GM23338 (cell line): ENCODE measurements around the gene GALR2. TPM values are rescaled to one million over a fixed set of nuclear protein-coding genes. Genes with fewer than 3 reads are reported as not detected.

Source experiments
- ATAC-seq: fragments of 200-7000 bp; cut with Tn5 transposase; 3 replicates; pipeline ENCODE4 v1.9.1; 2020
- DNase-seq: peaks from one replicate; pipeline ENCODE4 v3.0.0-alpha.2; 2015; ENCODE audit warnings: low spot score
- H2AFZ ChIP-seq: fragments of 200-600 bp; sonication (generic); 2 replicates; pipeline ENCODE4 v1.8.0; 2016; ENCODE audit warnings: antibody characterized with exemption, mild to moderate bottlenecking, moderate library complexity
- H3F3A ChIP-seq: fragments of 200-600 bp; sonication (generic); replicated peaks from 2 replicates; pipeline ENCODE4 v1.8.0; 2017; ENCODE audit warnings: antibody characterized with exemption, mixed run types, low read depth
- H3K27ac ChIP-seq: fragments of 200-600 bp; sonication (generic); 2 replicates; pipeline ENCODE4 v1.6.1; 2016; ENCODE audit warnings: low read depth
- H3K27me3 ChIP-seq: fragments of 200-600 bp; sonication (generic); 2 replicates; pipeline ENCODE4 v1.8.0; 2016; ENCODE audit warnings: mild to moderate bottlenecking, mixed run types, moderate library complexity; ENCODE audit not compliant: insufficient read depth
- H3K36me3 ChIP-seq: fragments of 200-600 bp; sonication (generic); 2 replicates; pipeline ENCODE4 v1.8.0; 2016; ENCODE audit warnings: mild to moderate bottlenecking; ENCODE audit not compliant: insufficient read depth
- H3K4me1 ChIP-seq: fragments of 200-600 bp; sonication (generic); 2 replicates; pipeline ENCODE4 v1.8.0; 2016; ENCODE audit warnings: mild to moderate bottlenecking, moderate library complexity; ENCODE audit not compliant: insufficient read depth
- H3K4me2 ChIP-seq: fragments of 200-600 bp; sonication (generic); 2 replicates; pipeline ENCODE4 v1.7.1; 2017; ENCODE audit warnings: mixed run types
- H3K4me3 ChIP-seq: fragments of 200-600 bp; sonication (generic); 2 replicates; pipeline ENCODE4 v1.6.1; 2016; ENCODE audit warnings: mixed run types
- H3K79me2 ChIP-seq: fragments of 200-600 bp; sonication (generic); replicated peaks from 2 replicates; pipeline ENCODE4 v1.8.0; 2017; ENCODE audit warnings: mild to moderate bottlenecking; ENCODE audit not compliant: insufficient read depth
- H3K9me2 ChIP-seq: fragments of 200-600 bp; sonication (generic); 2 replicates; pipeline ENCODE4 v1.8.0; 2017; ENCODE audit not compliant: insufficient read depth
- H4K20me1 ChIP-seq: fragments of 200-600 bp; sonication (generic); replicated peaks from 2 replicates; pipeline ENCODE4 v1.8.0; 2017; ENCODE audit warnings: mild to moderate bottlenecking; ENCODE audit not compliant: insufficient read depth
- H3K27ac Mint-ChIP-seq: 2 replicates; pipeline ENCODE4 v1.8.0; 2020; ENCODE audit warnings: inconsistent platforms, mild to moderate bottlenecking, moderate library complexity, mixed read lengths
- H3K27me3 Mint-ChIP-seq: 3 replicates; pipeline ENCODE4 v1.8.0; 2022; ENCODE audit warnings: low read depth, mild to moderate bottlenecking, moderate library complexity, mixed read lengths, inconsistent platforms; ENCODE audit not compliant: insufficient read depth, poor library complexity
- H3K36me3 Mint-ChIP-seq: 3 replicates; pipeline ENCODE4 v1.8.0; 2021; ENCODE audit warnings: low read depth, mild to moderate bottlenecking, inconsistent platforms, moderate library complexity, mixed read lengths
- H3K4me1 Mint-ChIP-seq: 3 replicates; pipeline ENCODE4 v1.8.0; 2020; ENCODE audit warnings: mild to moderate bottlenecking, inconsistent platforms, mixed read lengths
- H3K4me3 Mint-ChIP-seq: 3 replicates; pipeline ENCODE4 v1.8.0; 2021; ENCODE audit warnings: moderate library complexity, mild to moderate bottlenecking, inconsistent platforms, mixed read lengths
- H3K9me3 Mint-ChIP-seq: 3 replicates; pipeline ENCODE4 v1.8.0; 2020; ENCODE audit warnings: moderate library complexity, mild to moderate bottlenecking, inconsistent platforms, mixed read lengths
- CREB1 ChIP-seq: fragments of 250-450 bp; sonication (Bioruptor Pico); IDR thresholded peaks from 2 replicates; pipeline ENCODE4 v1.5.0; 2020; ENCODE audit warnings: low read depth, mild to moderate bottlenecking, moderate library complexity
- JUNB ChIP-seq: IDR thresholded peaks from one replicate; pipeline ENCODE4 v1.6.1; 2016; ENCODE audit warnings: antibody characterized with exemption; ENCODE audit not compliant: unreplicated experiment
- POLR2AphosphoS5 ChIP-seq: IDR thresholded peaks from 2 replicates; pipeline ENCODE4 v1.6.1; 2016; ENCODE audit warnings: antibody characterized with exemption, low read depth
- ZNF114 ChIP-seq: fragments of 250-450 bp; sonication (Bioruptor Pico); IDR thresholded peaks from 2 replicates; pipeline ENCODE4 v1.5.0; 2020; ENCODE audit warnings: mild to moderate bottlenecking, moderate library complexity
- ZNF331 ChIP-seq: fragments of 250-450 bp; sonication (Bioruptor Pico); IDR thresholded peaks from 2 replicates; pipeline ENCODE4 v1.5.0; 2020; ENCODE audit warnings: low read depth, mild to moderate bottlenecking, moderate library complexity
- polyA plus RNA-seq: library from polyadenylated mRNA; unstranded; fragments of >200 nt; fragmentation: Nextera tagmentation; extraction: Ambion mirVana; gene quantifications from 2 replicates; pipeline ENCODE4 v1.2.1, GENCODE V29; 2016
- total RNA-seq: library from RNA; depleted of rRNA; stranded (reverse); fragments of >200 nt; shearing (Covaris generic); gene quantifications from 2 replicates; pipeline ENCODE4 v1.2.3, GENCODE V29; 2014
- TF ChIP-seq, protein P1 (sequence below): fragments of 250-450 bp; sonication (Bioruptor Pico); IDR thresholded peaks from 2 replicates; pipeline ENCODE4 v1.5.0; 2020; ENCODE audit warnings: mild to moderate bottlenecking, moderate library complexity
- TF ChIP-seq, protein P2 (sequence below): IDR thresholded peaks from 2 replicates; pipeline ENCODE4 v1.6.1; 2016; ENCODE audit warnings: antibody characterized with exemption
- TF ChIP-seq, protein P3 (sequence below), 2 experiments: fragments of 200-600 bp in 1 of 2; sonication (generic) in 1 of 2; conservative IDR thresholded peaks; 2 replicates each; pipeline versions ENCODE4 v1.5.1 to v1.6.1; 2016 to 2017; ENCODE audit warnings: antibody characterized with exemption in 2 of 2, low read depth in 2 of 2, mild to moderate bottlenecking in 2 of 2, moderate library complexity in 1 of 2

GALR2 gene
- total and polyA plus RNA-seq, 2 experiments from 2014 or later, result 0.50 to 2.2 TPM

DNA sequence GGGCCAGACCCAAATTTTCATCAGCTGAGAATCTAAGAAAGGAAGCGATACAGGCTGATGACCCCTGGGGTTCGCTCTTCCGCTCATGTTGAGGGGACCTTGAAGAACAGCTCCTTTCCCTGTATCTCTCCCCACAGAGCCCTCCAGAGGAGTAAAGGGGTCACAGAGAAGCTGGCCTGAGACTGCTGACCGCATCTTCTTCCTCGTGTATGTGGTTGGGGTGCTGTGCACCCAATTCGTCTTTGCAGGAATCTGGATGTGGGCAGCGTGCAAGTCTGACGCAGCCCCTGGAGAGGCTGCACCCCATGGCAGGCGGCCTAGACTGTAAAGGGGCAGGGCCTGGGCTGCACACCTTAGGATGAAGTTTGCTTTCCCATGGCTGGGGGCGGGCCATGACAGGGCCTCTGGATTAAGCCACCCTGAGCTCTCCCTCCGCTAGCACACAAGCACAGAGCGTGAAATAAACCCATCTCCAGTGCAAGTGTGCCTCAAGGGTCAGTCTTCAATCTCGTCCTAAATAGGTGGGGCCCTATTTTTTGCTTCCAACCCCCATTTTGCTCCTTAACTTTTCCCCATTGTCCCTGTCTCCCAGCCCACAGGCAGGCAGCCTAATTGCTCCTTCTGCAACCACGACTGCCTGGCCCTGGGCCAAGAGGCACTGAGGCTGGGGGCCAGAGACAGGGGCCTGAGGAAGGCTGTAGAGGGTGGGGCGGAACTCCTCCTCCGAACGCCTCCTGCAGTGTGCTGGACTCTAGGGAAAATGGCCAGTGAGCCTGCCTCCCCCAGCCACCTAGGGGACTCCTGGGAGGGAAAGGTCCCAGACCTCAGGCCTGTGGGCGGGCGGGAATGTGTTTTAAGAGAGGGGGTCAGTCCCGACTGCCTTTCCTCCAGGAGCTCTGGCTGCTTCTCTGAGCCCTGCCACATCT lies 8.0 kb downstream of the GALR2 start:
- Mint-ChIP-seq H3K27ac (no peak overlapping the region; the same call in 1 of the 2 replicates), H3K4me1 (peaks cover 30% of the 10 kb centered on the region), H3K4me3 (no peak overlapping the region), H3K36me3 (peaks cover 37% of the 10 kb centered on the region), H3K9me3 (no peaks in the 10 kb centered on the region), H3K27me3 (peaks cover 47% of the 10 kb centered on the region)
- Histone ChIP-seq H4K20me1 (0 out of 2 replicates have a peak, but pooled peaks cover 7% of the 10 kb centered on the region), H3K4me1 (peaks cover 23% of the 10 kb centered on the region), H3K36me3 (peaks cover 5% of the 10 kb centered on the region; the same call in 1 of the 2 replicates), H3K27me3 (peaks cover 23% of the 10 kb centered on the region), H2AFZ (no peak overlapping the region), H3K27ac (no peak overlapping the region), H3F3A (peaks cover 15% of the 10 kb centered on the region), H3K79me2 (no peaks in the 10 kb centered on the region), H3K9me2 (no peaks in the 10 kb centered on the region), H3K4me2 (no peak overlapping the region), H3K4me3 (no peak overlapping the region)
- ATAC-seq (no peak), DNase-seq (no peak)
- TF ChIP-seq, protein P1, sequence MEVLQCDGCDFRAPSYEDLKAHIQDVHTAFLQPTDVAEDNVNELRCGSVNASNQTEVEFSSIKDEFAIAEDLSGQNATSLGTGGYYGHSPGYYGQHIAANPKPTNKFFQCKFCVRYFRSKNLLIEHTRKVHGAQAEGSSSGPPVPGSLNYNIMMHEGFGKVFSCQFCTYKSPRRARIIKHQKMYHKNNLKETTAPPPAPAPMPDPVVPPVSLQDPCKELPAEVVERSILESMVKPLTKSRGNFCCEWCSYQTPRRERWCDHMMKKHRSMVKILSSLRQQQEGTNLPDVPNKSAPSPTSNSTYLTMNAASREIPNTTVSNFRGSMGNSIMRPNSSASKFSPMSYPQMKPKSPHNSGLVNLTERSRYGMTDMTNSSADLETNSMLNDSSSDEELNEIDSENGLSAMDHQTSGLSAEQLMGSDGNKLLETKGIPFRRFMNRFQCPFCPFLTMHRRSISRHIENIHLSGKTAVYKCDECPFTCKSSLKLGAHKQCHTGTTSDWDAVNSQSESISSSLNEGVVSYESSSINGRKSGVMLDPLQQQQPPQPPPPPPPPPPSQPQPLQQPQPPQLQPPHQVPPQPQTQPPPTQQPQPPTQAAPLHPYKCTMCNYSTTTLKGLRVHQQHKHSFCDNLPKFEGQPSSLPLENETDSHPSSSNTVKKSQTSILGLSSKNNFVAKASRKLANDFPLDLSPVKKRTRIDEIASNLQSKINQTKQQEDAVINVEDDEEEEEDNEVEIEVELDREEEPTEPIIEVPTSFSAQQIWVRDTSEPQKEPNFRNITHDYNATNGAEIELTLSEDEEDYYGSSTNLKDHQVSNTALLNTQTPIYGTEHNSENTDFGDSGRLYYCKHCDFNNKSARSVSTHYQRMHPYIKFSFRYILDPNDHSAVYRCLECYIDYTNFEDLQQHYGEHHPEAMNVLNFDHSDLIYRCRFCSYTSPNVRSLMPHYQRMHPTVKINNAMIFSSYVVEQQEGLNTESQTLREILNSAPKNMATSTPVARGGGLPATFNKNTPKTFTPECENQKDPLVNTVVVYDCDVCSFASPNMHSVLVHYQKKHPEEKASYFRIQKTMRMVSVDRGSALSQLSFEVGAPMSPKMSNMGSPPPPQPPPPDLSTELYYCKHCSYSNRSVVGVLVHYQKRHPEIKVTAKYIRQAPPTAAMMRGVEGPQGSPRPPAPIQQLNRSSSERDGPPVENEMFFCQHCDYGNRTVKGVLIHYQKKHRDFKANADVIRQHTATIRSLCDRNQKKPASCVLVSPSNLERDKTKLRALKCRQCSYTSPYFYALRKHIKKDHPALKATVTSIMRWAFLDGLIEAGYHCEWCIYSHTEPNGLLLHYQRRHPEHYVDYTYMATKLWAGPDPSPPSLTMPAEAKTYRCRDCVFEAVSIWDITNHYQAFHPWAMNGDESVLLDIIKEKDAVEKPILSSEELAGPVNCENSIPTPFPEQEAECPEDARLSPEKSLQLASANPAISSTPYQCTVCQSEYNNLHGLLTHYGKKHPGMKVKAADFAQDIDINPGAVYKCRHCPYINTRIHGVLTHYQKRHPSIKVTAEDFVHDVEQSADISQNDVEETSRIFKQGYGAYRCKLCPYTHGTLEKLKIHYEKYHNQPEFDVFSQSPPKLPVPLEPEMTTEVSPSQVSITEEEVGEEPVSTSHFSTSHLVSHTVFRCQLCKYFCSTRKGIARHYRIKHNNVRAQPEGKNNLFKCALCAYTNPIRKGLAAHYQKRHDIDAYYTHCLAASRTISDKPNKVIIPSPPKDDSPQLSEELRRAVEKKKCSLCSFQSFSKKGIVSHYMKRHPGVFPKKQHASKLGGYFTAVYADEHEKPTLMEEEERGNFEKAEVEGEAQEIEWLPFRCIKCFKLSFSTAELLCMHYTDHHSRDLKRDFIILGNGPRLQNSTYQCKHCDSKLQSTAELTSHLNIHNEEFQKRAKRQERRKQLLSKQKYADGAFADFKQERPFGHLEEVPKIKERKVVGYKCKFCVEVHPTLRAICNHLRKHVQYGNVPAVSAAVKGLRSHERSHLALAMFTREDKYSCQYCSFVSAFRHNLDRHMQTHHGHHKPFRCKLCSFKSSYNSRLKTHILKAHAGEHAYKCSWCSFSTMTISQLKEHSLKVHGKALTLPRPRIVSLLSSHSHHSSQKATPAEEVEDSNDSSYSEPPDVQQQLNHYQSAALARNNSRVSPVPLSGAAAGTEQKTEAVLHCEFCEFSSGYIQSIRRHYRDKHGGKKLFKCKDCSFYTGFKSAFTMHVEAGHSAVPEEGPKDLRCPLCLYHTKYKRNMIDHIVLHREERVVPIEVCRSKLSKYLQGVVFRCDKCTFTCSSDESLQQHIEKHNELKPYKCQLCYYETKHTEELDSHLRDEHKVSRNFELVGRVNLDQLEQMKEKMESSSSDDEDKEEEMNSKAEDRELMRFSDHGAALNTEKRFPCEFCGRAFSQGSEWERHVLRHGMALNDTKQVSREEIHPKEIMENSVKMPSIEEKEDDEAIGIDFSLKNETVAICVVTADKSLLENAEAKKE (CRISPR knock-in tag), result no peak
- TF ChIP-seq, protein P2, sequence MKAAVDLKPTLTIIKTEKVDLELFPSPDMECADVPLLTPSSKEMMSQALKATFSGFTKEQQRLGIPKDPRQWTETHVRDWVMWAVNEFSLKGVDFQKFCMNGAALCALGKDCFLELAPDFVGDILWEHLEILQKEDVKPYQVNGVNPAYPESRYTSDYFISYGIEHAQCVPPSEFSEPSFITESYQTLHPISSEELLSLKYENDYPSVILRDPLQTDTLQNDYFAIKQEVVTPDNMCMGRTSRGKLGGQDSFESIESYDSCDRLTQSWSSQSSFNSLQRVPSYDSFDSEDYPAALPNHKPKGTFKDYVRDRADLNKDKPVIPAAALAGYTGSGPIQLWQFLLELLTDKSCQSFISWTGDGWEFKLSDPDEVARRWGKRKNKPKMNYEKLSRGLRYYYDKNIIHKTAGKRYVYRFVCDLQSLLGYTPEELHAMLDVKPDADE, result no peak
- TF ChIP-seq POLR2AphosphoS5 (no peak; the same call in 1 of the 2 replicates), JUNB (no peak), ZNF114 (CRISPR knock-in tag) (no peak), CREB1 (CRISPR knock-in tag) (no peak), ZNF331 (no peak)
- TF ChIP-seq, protein P3, sequence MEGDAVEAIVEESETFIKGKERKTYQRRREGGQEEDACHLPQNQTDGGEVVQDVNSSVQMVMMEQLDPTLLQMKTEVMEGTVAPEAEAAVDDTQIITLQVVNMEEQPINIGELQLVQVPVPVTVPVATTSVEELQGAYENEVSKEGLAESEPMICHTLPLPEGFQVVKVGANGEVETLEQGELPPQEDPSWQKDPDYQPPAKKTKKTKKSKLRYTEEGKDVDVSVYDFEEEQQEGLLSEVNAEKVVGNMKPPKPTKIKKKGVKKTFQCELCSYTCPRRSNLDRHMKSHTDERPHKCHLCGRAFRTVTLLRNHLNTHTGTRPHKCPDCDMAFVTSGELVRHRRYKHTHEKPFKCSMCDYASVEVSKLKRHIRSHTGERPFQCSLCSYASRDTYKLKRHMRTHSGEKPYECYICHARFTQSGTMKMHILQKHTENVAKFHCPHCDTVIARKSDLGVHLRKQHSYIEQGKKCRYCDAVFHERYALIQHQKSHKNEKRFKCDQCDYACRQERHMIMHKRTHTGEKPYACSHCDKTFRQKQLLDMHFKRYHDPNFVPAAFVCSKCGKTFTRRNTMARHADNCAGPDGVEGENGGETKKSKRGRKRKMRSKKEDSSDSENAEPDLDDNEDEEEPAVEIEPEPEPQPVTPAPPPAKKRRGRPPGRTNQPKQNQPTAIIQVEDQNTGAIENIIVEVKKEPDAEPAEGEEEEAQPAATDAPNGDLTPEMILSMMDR (conservative IDR thresholded peaks at IDR 0.05; ENCODE audit: low read depth in 2 of 2), result no peak
